K562 (cell line): ENCODE results near the gene JPT1. TPM values are rescaled to one million over a fixed set of nuclear protein-coding genes. Genes with fewer than 3 reads are reported as not detected.

ENCODE experiments used
- CBX5 ChIP-seq: IDR thresholded peaks from 2 replicates; pipeline ENCODE4 v1.6.1; 2014; ENCODE audit warnings: low read depth, borderline replicate concordance
- CREBBP ChIP-seq: IDR thresholded peaks from one replicate; pipeline ENCODE4 v1.6.1; 2012; ENCODE audit warnings: low read depth, mild to moderate bottlenecking, control low read depth, inconsistent platforms, low read length
- CTBP1 ChIP-seq: fragments of 450-650 bp; IDR thresholded peaks from 2 replicates; pipeline ENCODE4 v1.6.1; 2016; ENCODE audit warnings: borderline replicate concordance
- ESRRA ChIP-seq: fragments of 450-650 bp; IDR thresholded peaks from 2 replicates; pipeline ENCODE4 v1.6.1; 2014; ENCODE audit warnings: low read depth, mild to moderate bottlenecking, moderate library complexity, borderline replicate concordance
- FIP1L1 ChIP-seq: fragments of 200-400 bp; formaldehyde crosslinking; IDR thresholded peaks from 2 replicates; pipeline ENCODE4 v1.6.1; 2018; ENCODE audit warnings: mild to moderate bottlenecking, low read depth, low read length; ENCODE audit not compliant: poor library complexity, severe bottlenecking
- HOXB6 ChIP-seq: fragments of 250-450 bp; sonication (Bioruptor Pico); IDR thresholded peaks from 2 replicates; pipeline ENCODE4 v1.5.1; 2022; ENCODE audit warnings: mild to moderate bottlenecking, borderline replicate concordance
- KDM1A ChIP-seq, 2 experiments: fragments of 450-650 bp; IDR thresholded peaks; 2 replicates each; pipeline ENCODE4 v1.6.1; 2016; ENCODE audit warnings: mild to moderate bottlenecking in 2 of 2
- KLF10 ChIP-seq: fragments of 250-450 bp; sonication (Bioruptor Pico); IDR thresholded peaks from 2 replicates; pipeline ENCODE4 v1.6.1; 2021; ENCODE audit warnings: matching md5 sums
- NR2C1 ChIP-seq, 2 experiments: fragments of 450-650 bp; IDR thresholded peaks; 2 replicates each; pipeline ENCODE4 v1.6.1; 2017; ENCODE audit warnings: mild to moderate bottlenecking in 2 of 2, antibody characterized with exemption in 1 of 2, inconsistent platforms in 1 of 2, missing compliant biosample characterization in 1 of 2, missing genetic modification characterization in 1 of 2
- POLR2G ChIP-seq: fragments of 200-400 bp; formaldehyde crosslinking; IDR thresholded peaks from 2 replicates; pipeline ENCODE4 v1.6.1; 2017; ENCODE audit warnings: low read depth, mild to moderate bottlenecking, antibody characterized with exemption, low read length, moderate library complexity
- PTRF ChIP-seq: fragments of 450-650 bp; IDR thresholded peaks from 2 replicates; pipeline ENCODE4 v1.6.1; 2016; ENCODE audit warnings: mild to moderate bottlenecking, missing genetic modification characterization, missing compliant biosample characterization
- SMARCA4 ChIP-seq: fragments of 450-650 bp; IDR thresholded peaks from 2 replicates; pipeline ENCODE4 v1.6.1; 2016
- SNAPC5 ChIP-seq: fragments of 250-450 bp; sonication (Bioruptor Pico); IDR thresholded peaks from 2 replicates; pipeline ENCODE4 v1.8.0; 2021; ENCODE audit warnings: moderate library complexity, mild to moderate bottlenecking, inconsistent platforms
- SNRNP70 ChIP-seq: fragments of 200-400 bp; formaldehyde crosslinking; optimal IDR thresholded peaks from 2 replicates; pipeline ENCODE3; 2017; ENCODE audit warnings: low read depth, low read length
- STAT5A ChIP-seq: IDR thresholded peaks from 2 replicates; pipeline ENCODE4 v1.6.1; 2012; ENCODE audit warnings: low read length, inconsistent platforms, borderline replicate concordance
- ZBTB7A ChIP-seq: IDR thresholded peaks from 2 replicates; pipeline ENCODE4 v1.6.1; 2011; ENCODE audit warnings: low read depth, mild to moderate bottlenecking, low read length, moderate library complexity, borderline replicate concordance; ENCODE audit not compliant: control insufficient read depth
- ZNF133 ChIP-seq: fragments of 250-450 bp; sonication (Bioruptor Pico); IDR thresholded peaks from 2 replicates; pipeline ENCODE4 v1.4.0; 2020; ENCODE audit warnings: mild to moderate bottlenecking
- polyA plus RNA-seq, 8 experiments: library from polyadenylated mRNA; depleted of rRNA in 4 of 8; stranded (reverse) in 5 of 8; unstranded in 3 of 8; fragments of >200 nt; fragmentation: Nextera tagmentation in 2 of 8; fragmentation: Illumina TruSeq in 1 of 8; extraction: Ambion mirVana in 2 of 8; extraction: Trizol in 1 of 8; gene quantifications; 2 replicates each; pipeline versions ENCODE4 v1.2.1 to v1.2.3, GENCODE V29; 2011 to 2014; ENCODE audit warnings: inconsistent platforms in 1 of 8, missing spikeins in 1 of 8
- total RNA-seq, 7 experiments: library from RNA; depleted of rRNA in 6 of 7; stranded (reverse); fragments of >200 nt in 6 of 7; fragmentation: Illumina TruSeq in 2 of 7; extraction: Trizol in 2 of 7; gene quantifications; 2 replicates each; pipeline versions ENCODE4 v1.2.1 to v1.2.3, GENCODE V29; 2011 to 2021; ENCODE audit warnings: low replicate concordance in 1 of 7
- TF ChIP-seq, protein P1 (sequence below): fragments of 250-450 bp; sonication (Bioruptor Pico); IDR thresholded peaks from 2 replicates; pipeline ENCODE4 v1.4.0; 2020
- TF ChIP-seq, protein P2 (sequence below): sonication (generic); formaldehyde crosslinking; IDR thresholded peaks from 2 replicates; pipeline ENCODE4 v1.8.1; 2022; ENCODE audit warnings: missing genetic modification reagents
- TF ChIP-seq, protein P3 (sequence below), 2 experiments: IDR thresholded peaks; 2 replicates each; pipeline ENCODE4 v1.6.1; 2011; ENCODE audit warnings: borderline replicate concordance in 1 of 2, control low read depth in 1 of 2, low read depth in 1 of 2, low read length in 1 of 2, mild to moderate bottlenecking in 1 of 2, mixed read lengths in 1 of 2, moderate library complexity in 1 of 2; ENCODE audit not compliant: insufficient read depth in 1 of 2, insufficient read length in 1 of 2, poor library complexity in 1 of 2, severe bottlenecking in 1 of 2; ENCODE audit errors: extremely low read depth in 1 of 2

Gene JPT1
- total and polyA plus RNA-seq, 9 of the 15 experiments (the other 6 are each of a cell fraction or from before 2014, with no cell fraction given), result 56.7 to 292 (median 144) TPM

- TF ChIP-seq ESRRA, result peak; percentile 21
- TF ChIP-seq, protein P1, sequence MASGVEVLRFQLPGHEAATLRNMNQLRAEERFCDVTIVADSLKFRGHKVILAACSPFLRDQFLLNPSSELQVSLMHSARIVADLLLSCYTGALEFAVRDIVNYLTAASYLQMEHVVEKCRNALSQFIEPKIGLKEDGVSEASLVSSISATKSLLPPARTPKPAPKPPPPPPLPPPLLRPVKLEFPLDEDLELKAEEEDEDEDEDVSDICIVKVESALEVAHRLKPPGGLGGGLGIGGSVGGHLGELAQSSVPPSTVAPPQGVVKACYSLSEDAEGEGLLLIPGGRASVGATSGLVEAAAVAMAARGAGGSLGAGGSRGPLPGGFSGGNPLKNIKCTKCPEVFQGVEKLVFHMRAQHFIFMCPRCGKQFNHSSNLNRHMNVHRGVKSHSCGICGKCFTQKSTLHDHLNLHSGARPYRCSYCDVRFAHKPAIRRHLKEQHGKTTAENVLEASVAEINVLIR (CRISPR knock-in tag), result no peak
- no peak for TF ChIP-seq KDM1A (IDR thresholded peaks at IDR 0.05)
- no peak for TF ChIP-seq ZBTB7A
- no peak for TF ChIP-seq SMARCA4
- TF ChIP-seq, protein P2, sequence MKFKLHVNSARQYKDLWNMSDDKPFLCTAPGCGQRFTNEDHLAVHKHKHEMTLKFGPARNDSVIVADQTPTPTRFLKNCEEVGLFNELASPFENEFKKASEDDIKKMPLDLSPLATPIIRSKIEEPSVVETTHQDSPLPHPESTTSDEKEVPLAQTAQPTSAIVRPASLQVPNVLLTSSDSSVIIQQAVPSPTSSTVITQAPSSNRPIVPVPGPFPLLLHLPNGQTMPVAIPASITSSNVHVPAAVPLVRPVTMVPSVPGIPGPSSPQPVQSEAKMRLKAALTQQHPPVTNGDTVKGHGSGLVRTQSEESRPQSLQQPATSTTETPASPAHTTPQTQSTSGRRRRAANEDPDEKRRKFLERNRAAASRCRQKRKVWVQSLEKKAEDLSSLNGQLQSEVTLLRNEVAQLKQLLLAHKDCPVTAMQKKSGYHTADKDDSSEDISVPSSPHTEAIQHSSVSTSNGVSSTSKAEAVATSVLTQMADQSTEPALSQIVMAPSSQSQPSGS (CRISPR knock-in tag), result no peak
- TF ChIP-seq, protein P3, sequence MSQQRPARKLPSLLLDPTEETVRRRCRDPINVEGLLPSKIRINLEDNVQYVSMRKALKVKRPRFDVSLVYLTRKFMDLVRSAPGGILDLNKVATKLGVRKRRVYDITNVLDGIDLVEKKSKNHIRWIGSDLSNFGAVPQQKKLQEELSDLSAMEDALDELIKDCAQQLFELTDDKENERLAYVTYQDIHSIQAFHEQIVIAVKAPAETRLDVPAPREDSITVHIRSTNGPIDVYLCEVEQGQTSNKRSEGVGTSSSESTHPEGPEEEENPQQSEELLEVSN (IDR thresholded peaks at IDR 0.05; ENCODE audit: borderline replicate concordance in 1 of 2, extremely low read depth in 1 of 2, insufficient read depth in 1 of 2, insufficient read length in 1 of 2, low read depth in 1 of 2, low read length in 1 of 2, poor library complexity in 1 of 2, severe bottlenecking in 1 of 2), result peak; percentile 50 to 87
- no peak for TF ChIP-seq ZNF133 (CRISPR knock-in tag)
- no peak for TF ChIP-seq STAT5A
- no peak for TF ChIP-seq SNAPC5 (CRISPR knock-in tag)
- TF ChIP-seq PTRF (tag), result peak; percentile 83
- no peak for TF ChIP-seq KLF10 (CRISPR knock-in tag)
- no peak for TF ChIP-seq SNRNP70
- TF ChIP-seq NR2C1 (IDR thresholded peaks at IDR 0.05), result no peak
- peak; percentile 83 for TF ChIP-seq NR2C1 (tag; IDR thresholded peaks at IDR 0.05)
- peak; percentile 89 for TF ChIP-seq POLR2G
- TF ChIP-seq HOXB6 (CRISPR knock-in tag), result no peak
- no peak for TF ChIP-seq CBX5
- TF ChIP-seq FIP1L1, result no peak
- peak; percentile 87; the same call in 1 of the 2 replicates for TF ChIP-seq CTBP1
- TF ChIP-seq CREBBP, result no peak
Measured at GRCh38 chr17:75182569-75183436, 28.5 kb upstream of the JPT1 start, which contains the start of gene SUMO2 (continued).
